H1 (cell line): ENCODE measurements around the gene SMS. TPM values are rescaled to one million over a fixed set of nuclear protein-coding genes. Genes with fewer than 3 reads are reported as not detected.

ENCODE experiments used
- CTCF ChIA-PET: fragments of 300-600 bp; sonication (Branson Sonifier 250); formaldehyde crosslinking; loops from one replicate; lab custom pipeline; 2021; ENCODE audit not compliant: partially characterized antibody; lab: Charles Lee
- POLR2A ChIA-PET: fragments of 300-600 bp; sonication (Branson Sonifier 250); formaldehyde crosslinking; loops from one replicate; lab custom pipeline; 2021; ENCODE audit warnings: inconsistent platforms; ENCODE audit not compliant: partially characterized antibody; lab: Charles Lee
- DNase-seq, 2 experiments: peaks; one replicate each; pipeline versions ENCODE4 v3.0.0 to v3.0.0-alpha.2; 2010 to 2022; ENCODE audit warnings: low spot score in 2 of 2, low read depth in 1 of 2, mixed read lengths in 1 of 2
- FAIRE-seq: peaks from 2 replicates; lab custom pipeline; 2011; peaks lifted over from hg19 to GRCh38; lab: Jason Lieb, UNC
- H2AFZ ChIP-seq: 2 replicates; pipeline ENCODE4 v1.8.1; 2012; ENCODE audit warnings: low read length, inconsistent platforms
- H2AK5ac ChIP-seq: 2 replicates; pipeline ENCODE4 v1.6.1; 2013; ENCODE audit warnings: low read depth, low read length
- H2BK120ac ChIP-seq: replicated peaks from 2 replicates; pipeline ENCODE3; 2013; ENCODE audit warnings: low read depth, low read length, inconsistent platforms
- H2BK12ac ChIP-seq: 2 replicates; pipeline ENCODE4 v1.6.1; 2013; ENCODE audit warnings: low read depth, low read length
- H2BK15ac ChIP-seq: 2 replicates; pipeline ENCODE4 v1.6.1; 2013; ENCODE audit warnings: low read length
- H2BK20ac ChIP-seq: 2 replicates; pipeline ENCODE4 v1.6.1; 2013; ENCODE audit warnings: low read length
- H2BK5ac ChIP-seq: 2 replicates; pipeline ENCODE4 v1.6.1; 2013; ENCODE audit warnings: low read depth, low read length
- H3K14ac ChIP-seq: 2 replicates; pipeline ENCODE4 v1.6.1; 2013; ENCODE audit warnings: inconsistent platforms; ENCODE audit not compliant: insufficient read length
- H3K18ac ChIP-seq: 2 replicates; pipeline ENCODE4 v1.6.1; 2013; ENCODE audit warnings: low read length; ENCODE audit errors: extremely low read depth
- H3K23ac ChIP-seq: 2 replicates; pipeline ENCODE4 v1.6.1; 2013; ENCODE audit warnings: inconsistent platforms; ENCODE audit not compliant: insufficient read length
- H3K23me2 ChIP-seq: 2 replicates; pipeline ENCODE4 v1.6.1; 2013; ENCODE audit warnings: low read depth, low read length
- H3K27ac ChIP-seq: 2 replicates; pipeline ENCODE4 v1.6.1; 2011; ENCODE audit warnings: low read depth, low read length, inconsistent platforms
- H3K27me3 ChIP-seq, 4 experiments: replicated peaks in 1 of 4; 1 replicate in 1 of 4; 2 replicates in 3 of 4; pipeline versions ENCODE4 v1.6.1 to v1.8.1; 2011 to 2013; ENCODE audit warnings: low read length in 3 of 4, mild to moderate bottlenecking in 3 of 4, inconsistent platforms in 2 of 4, mixed read lengths in 2 of 4, moderate library complexity in 1 of 4; ENCODE audit not compliant: control insufficient read depth in 3 of 4, insufficient read depth in 3 of 4; ENCODE audit errors: extremely low read depth in 1 of 4
- H3K36me3 ChIP-seq, 4 experiments: 2 replicates each; pipeline versions ENCODE4 v1.6.1 to v1.8.1; 2011 to 2013; ENCODE audit warnings: mild to moderate bottlenecking in 4 of 4, low read length in 3 of 4, moderate library complexity in 2 of 4, control low read depth in 1 of 4, inconsistent platforms in 1 of 4; ENCODE audit not compliant: insufficient read depth in 4 of 4, control insufficient read depth in 2 of 4
- H3K4ac ChIP-seq: replicated peaks from 2 replicates; pipeline ENCODE3; 2013; ENCODE audit warnings: low read length, low read depth, mixed read lengths, inconsistent platforms; ENCODE audit not compliant: insufficient read length
- H3K4me1 ChIP-seq, 4 experiments: replicated peaks in 1 of 4; 1 replicate in 1 of 4; 2 replicates in 3 of 4; pipeline versions ENCODE4 v1.6.1 to v1.8.1; 2011 to 2013; ENCODE audit warnings: low read length in 3 of 4, inconsistent platforms in 2 of 4, mixed read lengths in 1 of 4; ENCODE audit not compliant: insufficient read depth in 4 of 4, control insufficient read depth in 3 of 4
- H3K4me2 ChIP-seq, 2 experiments: 2 replicates each; pipeline versions ENCODE4 v1.6.1 to v1.8.1; 2011 to 2013; ENCODE audit warnings: low read depth in 2 of 2, low read length in 2 of 2, control low read depth in 1 of 2, inconsistent platforms in 1 of 2, mild to moderate bottlenecking in 1 of 2; ENCODE audit not compliant: insufficient read depth in 1 of 2
- H3K4me3 ChIP-seq, 4 experiments: fragments of 200-600, 300-600 bp in 1 of 4; sonication (generic), shearing (Covaris generic), sonication (Bioruptor Twin) in 1 of 4; 2 replicates each; pipeline versions ENCODE4 v1.5.1 to v1.8.1; 2011 to 2016; ENCODE audit warnings: low read length in 4 of 4, low read depth in 3 of 4, control low read depth in 2 of 4, inconsistent platforms in 2 of 4, mild to moderate bottlenecking in 2 of 4, mixed read lengths in 1 of 4, moderate library complexity in 1 of 4; ENCODE audit not compliant: insufficient read depth in 2 of 4; ENCODE audit errors: extremely low read depth in 1 of 4
- H3K56ac ChIP-seq: replicated peaks from 2 replicates; pipeline ENCODE3; 2013; ENCODE audit warnings: low read depth, mild to moderate bottlenecking, mixed read lengths, low read length, inconsistent platforms; ENCODE audit not compliant: insufficient read length
- H3K79me1 ChIP-seq: 2 replicates; pipeline ENCODE4 v1.6.1; 2013; ENCODE audit warnings: low read depth, low read length, control low read depth
- H3K79me2 ChIP-seq, 2 experiments: 2 replicates each; pipeline versions ENCODE4 v1.6.1 to v1.8.1; 2012 to 2013; ENCODE audit warnings: low read length in 2 of 2, mild to moderate bottlenecking in 2 of 2, inconsistent platforms in 1 of 2; ENCODE audit not compliant: insufficient read depth in 2 of 2, control insufficient read depth in 1 of 2
- H3K9ac ChIP-seq, 4 experiments: replicated peaks in 1 of 4; 1 replicate in 1 of 4; 2 replicates in 3 of 4; pipeline versions ENCODE4 v1.6.1 to v1.8.1; 2011 to 2013; ENCODE audit warnings: low read depth in 3 of 4, low read length in 3 of 4, control low read depth in 2 of 4, mild to moderate bottlenecking in 2 of 4, moderate library complexity in 2 of 4, inconsistent platforms in 1 of 4; ENCODE audit errors: extremely low read depth in 1 of 4
- H3K9me3 ChIP-seq, 2 experiments: 2 replicates each; pipeline versions ENCODE4 v1.6.1 to v1.8.1; 2012 to 2013; ENCODE audit warnings: mild to moderate bottlenecking in 2 of 2, moderate library complexity in 2 of 2, control low read depth in 1 of 2, inconsistent platforms in 1 of 2, low read depth in 1 of 2, low read length in 1 of 2, mixed read lengths in 1 of 2; ENCODE audit not compliant: insufficient read depth in 2 of 2
- H4K20me1 ChIP-seq, 2 experiments: replicated peaks in 1 of 2; 2 replicates each; pipeline versions ENCODE3 to v1.8.1; 2011 to 2013; ENCODE audit warnings: inconsistent platforms in 2 of 2, low read length in 2 of 2, mild to moderate bottlenecking in 1 of 2; ENCODE audit not compliant: insufficient read depth in 2 of 2, control insufficient read depth in 1 of 2
- H4K5ac ChIP-seq: 2 replicates; pipeline ENCODE4 v1.6.1; 2013; ENCODE audit warnings: low read length, low read depth, mixed read lengths, inconsistent platforms; ENCODE audit not compliant: insufficient read length
- H4K8ac ChIP-seq: 2 replicates; pipeline ENCODE4 v1.8.0; 2013; ENCODE audit warnings: mild to moderate bottlenecking, moderate library complexity, low read length, inconsistent platforms; ENCODE audit not compliant: insufficient read depth; ENCODE audit errors: extremely low read depth
- H4K91ac ChIP-seq: replicated peaks from 2 replicates; pipeline ENCODE3; 2013; ENCODE audit warnings: low read length, mixed read lengths, inconsistent platforms; ENCODE audit not compliant: insufficient read length
- KDM5A ChIP-seq: fragments of 200-600 bp; IDR thresholded peaks from 2 replicates; pipeline ENCODE4 v1.7.1; 2012; ENCODE audit warnings: mild to moderate bottlenecking, low read length, inconsistent platforms, mixed read lengths
- NANOG ChIP-seq: IDR thresholded peaks from 2 replicates; pipeline ENCODE4 v1.6.1; 2011; ENCODE audit warnings: low read length, low read depth, mild to moderate bottlenecking, inconsistent platforms; ENCODE audit not compliant: insufficient read depth, poor library complexity, severe bottlenecking
- RFX5 ChIP-seq: IDR thresholded peaks from 2 replicates; pipeline ENCODE4 v1.6.1; 2011; ENCODE audit warnings: low read depth, low read length, improper control_type of control experiment, borderline replicate concordance
- SIX5 ChIP-seq: IDR thresholded peaks from 2 replicates; pipeline ENCODE4 v1.6.1; 2011; ENCODE audit warnings: mild to moderate bottlenecking, low read depth, low read length
- SP1 ChIP-seq: IDR thresholded peaks from 2 replicates; pipeline ENCODE4 v1.6.1; 2011; ENCODE audit warnings: low read depth, low read length
- SRF ChIP-seq: IDR thresholded peaks from 2 replicates; pipeline ENCODE4 v1.6.1; 2011; ENCODE audit warnings: mild to moderate bottlenecking, low read depth, low read length, moderate library complexity
- TCF12 ChIP-seq: IDR thresholded peaks from 2 replicates; pipeline ENCODE4 v1.6.1; 2011; ENCODE audit warnings: low read depth, mild to moderate bottlenecking, low read length
- WGBS, 2 experiments: shearing (Covaris generic) in 1 of 2; methylation state at CpG; one replicate each; pipeline versions ENCODE4 v1.1.6 to v1.1.7; 2013 to 2015; ENCODE audit warnings: low lambda C conversion rate in 2 of 2, mixed read lengths in 2 of 2, inconsistent platforms in 1 of 2, low coverage in 1 of 2, missing lambda C conversion rate in 1 of 2; ENCODE audit not compliant: insufficient replicate concordance in 2 of 2, insufficient coverage in 1 of 2, insufficient read length in 1 of 2; ENCODE audit errors: extremely low coverage in 1 of 2, missing lambda C conversion rate in 1 of 2; 5-methylcytosine and 5-hydroxymethylcytosine counted together
- polyA plus RNA-seq, 7 experiments: library from polyadenylated mRNA; depleted of rRNA in 3 of 7; stranded (reverse) in 5 of 7; unstranded in 2 of 7; fragments of >200 nt in 5 of 7; fragments of 200-250 nt in 2 of 7; gene quantifications; 1 replicate in 5 of 7; 2 replicates in 1 of 7; 4 replicates in 1 of 7; pipeline versions ENCODE4 v1.2.1 to v1.2.3, GENCODE V29; 2011 to 2013; ENCODE audit warnings: missing spikeins in 2 of 7, mixed read lengths in 2 of 7
- total RNA-seq: library from RNA; stranded (reverse); fragmentation: NEBNext Ultra II Directional; extraction: Animal tissue kit (Norgen Biotek cat#: 25700); gene quantifications from 2 replicates; pipeline ENCODE4 v1.2.1, GENCODE V29; 2021

Gene SMS
- total and polyA plus RNA-seq, 2 of the 8 experiments (the other 6 are each of a cell fraction or from before 2014, with no cell fraction given): 66.3 to 256 TPM

DNA sequence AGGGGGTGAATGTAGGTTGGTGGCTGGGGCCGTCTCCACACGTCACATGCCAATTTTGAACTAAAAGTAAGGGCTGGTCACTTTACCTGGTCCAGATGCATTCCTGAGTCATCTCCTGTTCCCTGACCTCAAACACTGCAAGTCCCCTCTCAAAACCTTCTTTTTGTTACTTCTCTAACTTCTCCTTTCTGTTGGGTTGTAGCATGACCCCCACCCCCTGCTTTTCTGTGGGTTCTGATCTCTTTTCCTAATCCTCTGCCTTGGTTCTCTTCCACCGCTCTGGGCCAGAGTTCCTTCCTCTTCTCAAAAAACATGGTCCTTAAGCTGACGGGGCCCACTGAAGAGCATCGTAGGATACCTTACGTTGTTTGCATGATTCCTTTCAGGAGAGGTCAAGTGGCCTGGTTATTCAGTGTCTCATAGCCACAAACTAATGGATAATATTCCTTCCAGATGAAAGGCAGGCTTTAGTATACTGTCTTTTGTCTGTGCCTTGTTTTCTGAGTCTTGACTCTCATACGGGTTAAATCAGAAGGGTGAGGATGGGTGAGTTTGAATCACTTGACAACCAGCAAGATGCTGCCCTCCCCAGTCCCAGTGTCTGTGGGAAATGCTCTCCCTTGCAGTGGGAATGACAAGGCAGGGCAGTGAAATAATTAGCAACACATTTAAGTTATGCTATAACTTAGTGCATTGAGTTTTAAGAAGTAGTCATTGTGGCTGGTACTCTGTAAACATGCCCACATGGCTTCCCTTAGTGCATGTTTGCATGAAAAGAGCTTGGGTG, 15.1 kb downstream of the SMS start:
- TF ChIP-seq KDM5A: no peak
- no peak for TF ChIP-seq SIX5
- TF ChIP-seq SP1: no peak
- no peak for TF ChIP-seq TCF12
- TF ChIP-seq RFX5: no peak
- TF ChIP-seq SRF: no peak
- no peak for TF ChIP-seq NANOG
- Histone ChIP-seq H3K23ac (no peak overlapping the region), H2BK20ac (no peak overlapping the region), H3K56ac (no peak overlapping the region), H2BK5ac (no peak overlapping the region), H2AK5ac (no peak overlapping the region), H2BK12ac (no peak overlapping the region), H2AFZ (no peak overlapping the region), H3K14ac (no peak overlapping the region), H3K9ac (no peak overlapping the region), H3K27ac (no peak overlapping the region), H3K18ac (no peak overlapping the region), H3K23me2 (no peaks in the 10 kb centered on the region), H4K20me1 (peaks cover 2 to 16% of the 10 kb centered on the region in 2 experiments), H3K9me3 (no peaks in the 10 kb centered on the region), H4K91ac (no peak overlapping the region), H3K4me1 (peaks cover 0 to 15% (median 2%) of the 10 kb centered on the region in 4 experiments; a peak in 6 of 7 replicates), H3K4ac (no peak overlapping the region), H3K79me1 (peaks cover 4% of the 10 kb centered on the region; the same call in 1 of the 2 replicates), H2BK15ac (no peak overlapping the region), H3K36me3 (no peaks in the 10 kb centered on the region), H4K8ac (no peak overlapping the region), H4K5ac (no peak overlapping the region), H3K4me3 (no peak overlapping the region), H2BK120ac (no peak overlapping the region), H3K27me3 (no peaks in the 10 kb centered on the region), H3K4me2 (no peak overlapping the region), H3K79me2 (peaks cover 12 to 96% of the 10 kb centered on the region in 2 experiments)
- 93% methylated on average over 3 of the region's 7 CpGs; no CpG with 5 or more reads in 1 of the 2 experiments for WGBS, 2 experiments
- ChIA-PET POLR2A (interaction anchor here (2.4 kb wide), 1 partner anchor 11 kb away, joined by 10 read pairs; no protein-coding TSS in a partner anchor), CTCF (no interaction called here)
- FAIRE-seq (no peak), DNase-seq (no peak)
